NCI-H1417 (cell line): ENCODE data around the gene BCOR.

ENCODE experiments used
- DNase-seq, 3 experiments: peaks; one replicate each; lab custom pipeline; 2025; lab: John Stamatoyannopoulos, UW

BCOR gene

DNA sequence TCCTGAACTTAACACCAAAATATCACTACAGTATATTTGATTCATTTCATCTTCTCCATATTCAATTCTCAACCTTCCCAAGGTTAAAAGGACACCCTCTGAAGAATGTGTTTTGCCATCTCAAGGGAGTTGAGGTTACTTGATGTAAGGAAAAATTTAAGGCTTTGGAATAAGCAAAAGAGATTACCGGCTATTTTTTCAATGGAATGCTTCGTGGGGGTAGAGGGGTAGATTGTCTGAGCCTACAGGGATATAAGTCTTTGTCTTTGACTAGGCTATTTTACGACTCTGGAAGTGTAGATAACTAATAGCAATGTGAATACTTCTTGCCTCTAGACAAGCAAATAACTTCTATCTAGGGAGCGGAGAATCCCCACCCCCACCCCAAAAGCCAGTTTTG is 78.2 kb downstream of the BCOR start:
- DNase-seq: no peak

DNA sequence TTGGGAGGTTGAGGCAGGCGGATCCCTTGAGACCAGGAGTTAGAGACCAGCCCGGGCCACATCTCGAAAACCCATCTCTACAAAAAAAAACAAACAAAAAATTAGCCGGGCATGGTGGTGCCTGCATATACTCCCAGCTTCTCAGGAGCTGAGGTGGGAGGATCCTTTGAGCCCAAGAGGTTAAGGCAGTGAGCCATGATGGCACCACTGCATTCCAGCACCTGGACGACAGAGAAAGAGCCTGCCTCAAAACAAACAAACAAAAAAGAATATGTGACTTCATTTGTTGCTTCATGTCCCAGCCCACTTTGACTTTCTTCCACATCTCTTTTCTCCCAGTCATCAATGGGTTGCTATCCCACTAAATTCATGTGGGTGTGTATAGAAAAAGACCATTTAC is 79.7 kb downstream of the BCOR start:
- DNase-seq: no peak

DNA sequence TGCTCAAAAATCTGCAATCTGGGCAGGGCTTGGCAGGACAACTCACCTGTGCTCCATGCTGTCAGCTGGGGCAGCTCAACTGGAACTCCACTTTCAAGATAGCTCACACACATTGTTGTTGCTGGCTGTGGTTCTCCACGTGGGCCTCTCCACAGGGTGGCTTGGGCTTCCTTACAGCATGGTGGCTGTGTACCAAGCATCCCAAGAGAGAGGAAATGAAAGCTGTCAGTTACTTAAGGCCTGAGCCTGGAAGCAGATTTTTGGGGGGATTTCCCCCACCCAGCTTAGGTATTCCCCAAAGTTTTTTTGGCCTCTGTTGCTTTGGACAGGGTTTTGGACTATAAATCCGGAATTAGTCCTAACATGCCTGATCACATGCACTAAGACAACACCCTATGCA is 81.0 kb downstream of the BCOR start:
- DNase-seq: no peak

DNA sequence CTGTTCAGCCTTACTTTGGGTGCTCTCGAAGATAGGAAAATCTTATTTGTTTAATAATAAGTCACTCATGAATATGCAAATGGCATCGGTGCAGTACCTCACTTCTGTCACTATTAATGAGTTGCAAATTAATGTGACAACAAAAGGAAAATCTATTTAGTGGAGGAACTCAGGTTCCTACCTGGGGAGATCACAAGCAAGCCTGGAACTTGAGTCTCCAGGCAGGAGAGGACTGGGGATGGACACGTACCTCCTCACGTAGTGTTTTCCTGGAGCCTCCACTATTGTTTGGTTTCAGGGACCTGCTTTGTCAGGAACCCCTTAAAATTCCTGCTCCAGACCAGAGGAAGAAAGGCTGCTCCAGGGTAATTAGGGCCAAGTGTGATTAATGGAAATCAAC is 82.1 kb downstream of the BCOR start:
- DNase-seq: no peak

DNA sequence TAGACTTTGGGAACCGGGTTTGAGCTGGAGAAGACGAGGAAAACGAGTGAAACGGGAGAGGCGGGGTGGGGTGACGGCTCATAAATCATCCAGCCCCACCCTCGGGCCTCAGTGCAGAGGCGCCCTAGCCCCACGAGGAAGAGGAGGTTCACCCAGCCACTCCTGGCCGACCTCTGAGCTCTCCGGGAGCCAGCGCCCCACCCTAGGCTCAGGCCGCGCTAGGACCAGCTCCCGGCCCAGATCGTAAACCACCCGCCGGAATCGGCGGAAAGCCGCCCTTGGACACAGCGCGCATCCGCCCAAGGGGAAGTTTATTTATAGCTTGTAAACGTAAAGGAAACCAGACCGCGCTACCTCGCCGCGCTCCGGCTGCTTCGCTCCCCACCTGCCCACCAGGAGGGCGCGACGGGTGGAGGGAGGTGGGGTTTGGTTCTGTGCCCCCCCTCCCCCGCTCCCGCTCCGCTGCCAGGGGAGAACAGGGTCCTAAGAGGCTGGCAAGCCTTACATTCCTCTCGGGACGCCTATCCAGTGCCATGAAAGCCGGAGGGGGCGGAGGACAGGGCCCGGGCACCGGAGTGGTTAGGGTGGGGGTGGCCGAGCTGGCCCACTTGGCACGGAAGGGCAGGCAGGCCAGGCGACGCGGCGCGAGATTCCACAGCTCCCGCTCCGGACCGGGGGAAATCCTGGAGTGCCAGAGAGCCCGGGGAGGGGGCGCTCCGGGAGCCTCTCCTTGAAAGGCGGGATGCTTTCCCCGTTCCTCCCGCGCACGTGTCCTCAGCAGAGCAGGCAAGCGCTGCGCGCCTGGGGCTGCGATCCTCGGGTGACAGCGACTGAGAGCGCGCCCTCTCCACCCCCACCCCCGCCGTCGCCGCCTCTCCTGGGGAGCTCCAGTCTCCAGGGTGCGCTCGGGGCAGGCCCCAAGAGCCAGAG is 84.2 kb downstream of the BCOR start:
- peak; percentile 54 to 94 (median 93) for DNase-seq

DNA sequence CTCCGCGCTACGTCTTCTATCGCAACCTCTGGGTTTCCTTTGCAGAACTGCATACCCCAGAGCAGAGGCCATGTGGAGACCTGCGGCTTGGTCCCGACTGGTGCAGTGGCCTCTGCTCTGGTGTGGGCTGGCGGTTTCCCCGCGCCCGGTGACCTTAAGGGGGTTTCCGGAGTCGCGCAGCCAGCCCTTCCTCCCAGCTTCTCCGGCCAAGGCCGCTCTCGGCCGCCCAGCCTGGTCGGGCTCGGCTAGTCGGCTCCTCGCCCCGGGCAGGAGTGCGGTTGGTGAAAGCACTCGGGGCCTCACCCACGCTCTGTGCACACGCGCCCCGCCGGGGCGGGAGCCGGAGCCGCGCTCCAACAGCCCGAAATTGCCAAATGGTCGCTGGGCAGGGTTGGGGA is 84.9 kb downstream of the BCOR start:
- DNase-seq: peak in 2 of 3 experiments; percentile 88

DNA sequence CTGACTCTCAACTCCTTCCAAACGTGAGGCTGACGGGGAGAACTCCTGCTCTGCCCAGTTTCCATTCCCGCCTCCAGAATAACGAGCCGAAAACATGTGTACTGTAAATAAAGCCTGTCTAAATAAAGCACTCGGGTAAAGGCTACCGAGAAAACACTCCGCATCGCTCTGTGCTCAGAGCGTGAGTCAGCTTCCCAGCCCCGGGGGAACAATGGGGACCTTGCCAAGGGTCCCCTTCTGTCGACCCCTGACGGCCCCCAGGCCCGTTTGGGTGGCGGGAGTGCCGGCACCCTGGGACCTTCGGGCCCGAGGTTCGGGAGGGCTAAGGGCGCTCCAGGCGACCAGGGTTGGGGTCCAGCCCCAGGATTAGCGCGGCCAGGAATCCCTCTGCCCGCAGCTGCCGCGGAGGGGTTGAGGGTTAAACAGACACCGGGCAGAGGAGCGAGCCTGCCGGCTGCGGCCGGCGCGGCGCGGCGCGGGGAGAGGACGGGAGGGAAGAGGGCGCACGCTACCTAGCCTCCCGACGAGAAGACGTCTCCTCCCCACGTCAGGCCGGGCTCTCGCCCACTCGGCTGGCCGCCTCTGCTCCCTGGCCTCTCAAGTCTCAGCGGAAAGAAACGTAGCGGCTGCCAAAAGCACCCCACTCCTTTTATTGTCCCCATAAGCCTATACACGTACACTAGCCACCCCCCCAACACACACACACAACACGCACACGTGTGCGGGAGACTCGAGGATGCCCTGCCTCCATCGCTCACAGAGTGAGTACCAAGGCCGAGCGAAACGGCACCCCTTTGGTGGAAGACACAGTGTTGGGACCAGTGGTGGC is 85.5 kb downstream of the BCOR start:
- peak in 2 of 3 experiments; percentile 85 to 88 for DNase-seq

DNA sequence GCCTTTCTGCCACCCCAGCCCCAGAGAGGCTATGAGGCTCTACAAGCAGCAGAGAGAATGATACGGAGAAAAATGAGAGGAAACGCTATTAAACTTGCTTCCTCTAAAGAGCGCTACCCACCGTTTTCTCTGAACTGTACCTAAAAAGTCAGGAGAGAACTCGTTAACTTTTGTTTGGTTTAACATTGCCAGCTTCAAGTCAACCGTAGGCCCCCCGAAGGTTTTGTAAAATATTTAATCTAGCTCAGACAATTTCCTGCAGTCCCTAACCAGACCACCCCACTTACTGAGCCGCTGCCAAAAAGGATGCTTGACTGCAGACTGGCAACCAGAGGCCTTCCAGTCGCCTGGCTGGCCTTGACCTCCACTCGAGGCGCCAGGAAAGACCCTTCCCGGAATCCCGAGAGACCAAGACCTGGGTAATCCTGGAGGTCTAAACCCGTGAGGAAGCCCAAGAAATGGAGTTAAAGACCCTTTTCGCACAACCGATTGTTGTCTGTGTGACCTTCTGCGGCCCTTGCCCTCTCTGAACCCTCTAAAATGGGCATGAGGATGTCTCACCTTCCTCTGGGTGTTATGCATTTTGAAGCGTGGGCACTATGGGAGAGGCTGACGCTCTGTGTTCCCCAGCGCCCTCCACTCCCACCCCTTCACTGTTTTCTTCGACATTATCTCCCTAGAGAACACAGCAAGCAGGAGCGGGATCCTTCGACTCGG is 86.3 kb downstream of the BCOR start:
- DNase-seq: peak in 1 of 3 experiments; percentile 59

DNA sequence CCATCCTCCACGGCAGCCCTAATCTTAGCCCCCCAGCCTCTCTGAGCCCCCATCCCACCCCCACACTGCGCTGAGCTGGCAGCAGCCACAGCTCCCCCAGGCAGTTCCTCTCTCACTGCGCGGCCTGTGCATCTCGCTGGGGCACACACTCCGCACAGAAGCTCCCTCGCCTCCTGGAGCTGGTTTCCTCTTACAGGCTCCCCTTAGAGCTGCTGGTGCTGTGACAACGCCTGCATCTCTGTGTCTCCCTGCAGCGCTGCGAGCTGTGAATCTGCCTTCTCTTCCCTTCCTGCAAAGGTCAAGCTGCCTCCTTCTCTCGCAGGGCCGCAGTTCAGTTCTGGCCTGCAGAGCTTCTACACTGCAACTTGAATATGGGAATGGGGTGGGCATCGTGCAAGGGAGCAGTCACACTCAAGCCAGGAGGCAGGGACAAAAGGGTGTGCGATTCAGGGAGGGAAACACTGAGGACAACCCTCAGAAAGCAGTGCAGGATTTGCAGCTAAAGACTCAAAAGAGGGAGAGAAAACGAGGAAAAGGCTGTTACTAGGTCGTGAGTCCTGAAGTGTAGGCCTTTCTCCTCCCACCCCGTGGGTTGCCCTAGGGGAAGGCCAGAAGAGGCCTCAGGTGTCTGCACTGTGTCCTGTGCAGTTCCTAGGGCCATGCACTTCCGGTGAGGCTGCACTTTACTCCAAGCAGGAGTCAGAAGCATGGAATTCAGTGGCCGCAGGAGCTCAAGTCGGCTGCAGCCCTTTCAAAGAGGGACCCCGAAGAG is 87.0 kb downstream of the BCOR start:
- peak; percentile 6 to 67 (median 53) for DNase-seq

DNA sequence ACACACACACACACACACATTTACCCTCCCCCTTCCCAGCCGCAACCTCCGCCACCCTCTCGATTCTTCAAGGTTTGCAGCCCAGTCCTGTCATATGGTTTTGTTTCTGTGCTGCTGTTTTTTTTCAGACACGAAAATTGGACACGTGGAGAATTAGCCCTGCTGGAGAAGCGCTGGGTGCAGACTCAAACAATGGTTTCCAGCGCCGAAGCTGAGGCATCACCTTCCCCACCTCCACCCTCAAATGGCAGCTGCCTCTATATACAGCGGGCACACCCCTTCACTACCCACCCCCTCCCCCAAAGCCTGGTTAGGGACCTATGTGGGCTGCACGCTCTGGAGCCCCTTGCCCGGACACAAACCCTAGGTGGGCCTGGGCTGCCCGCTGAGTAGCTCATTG is 87.9 kb downstream of the BCOR start:
- DNase-seq: peak in 1 of 3 experiments; percentile 86

DNA sequence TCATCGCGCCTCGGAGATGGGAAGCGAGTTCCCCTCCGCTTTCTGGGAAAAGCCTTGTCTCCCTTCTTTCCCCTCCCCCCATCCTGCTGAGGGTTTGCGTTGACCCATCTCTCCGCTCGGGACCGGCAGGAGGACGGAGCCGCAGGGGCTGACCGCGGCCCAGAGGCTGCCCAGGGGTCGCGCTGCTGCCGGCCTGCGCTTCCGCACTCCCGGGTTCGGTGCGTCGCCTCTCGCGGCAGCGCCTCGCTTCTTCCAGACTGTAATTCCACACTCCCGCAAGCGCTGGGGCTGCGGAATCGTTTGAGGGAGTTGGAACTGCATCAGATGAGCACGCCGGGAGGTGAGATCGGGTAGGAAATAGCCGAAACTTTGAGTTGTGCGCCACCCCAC is 88.3 kb downstream of the BCOR start:
- peak in 2 of 3 experiments; percentile 86 to 89 for DNase-seq

DNA sequence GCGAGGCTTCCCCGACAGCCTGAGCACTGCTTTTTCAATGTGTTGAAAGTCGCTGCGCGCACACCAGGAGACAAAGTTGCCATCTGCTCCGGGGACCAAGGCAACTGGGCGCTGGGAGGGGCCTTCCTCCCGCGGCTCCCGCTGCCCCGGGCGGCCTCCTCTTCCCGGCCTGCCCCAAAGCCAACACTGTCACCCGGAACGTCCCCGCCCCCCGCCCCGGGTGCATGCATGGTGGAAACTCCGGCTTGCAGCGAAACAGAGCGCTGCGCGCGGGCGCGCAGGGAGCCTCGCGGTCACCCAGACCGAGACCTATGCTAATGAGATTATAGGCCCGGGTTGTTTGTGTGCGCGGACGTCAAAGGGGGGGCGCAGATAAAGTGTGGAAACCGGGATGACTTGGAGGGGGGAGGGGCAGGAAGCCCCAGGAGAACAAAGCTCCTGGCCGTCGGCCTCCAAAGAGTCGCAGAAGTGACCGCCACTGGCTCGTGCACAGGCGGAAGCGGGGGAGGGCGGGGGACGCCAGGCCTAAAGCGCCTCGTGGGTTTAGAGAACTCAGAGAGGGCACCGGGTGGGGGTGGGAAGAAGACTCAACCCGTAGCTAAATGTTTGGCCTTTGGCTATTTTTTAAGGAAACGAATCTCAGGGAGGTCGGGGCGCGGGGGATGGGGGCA is 88.8 kb downstream of the BCOR start:
- peak in 2 of 3 experiments; percentile 91 to 98 for DNase-seq

DNA sequence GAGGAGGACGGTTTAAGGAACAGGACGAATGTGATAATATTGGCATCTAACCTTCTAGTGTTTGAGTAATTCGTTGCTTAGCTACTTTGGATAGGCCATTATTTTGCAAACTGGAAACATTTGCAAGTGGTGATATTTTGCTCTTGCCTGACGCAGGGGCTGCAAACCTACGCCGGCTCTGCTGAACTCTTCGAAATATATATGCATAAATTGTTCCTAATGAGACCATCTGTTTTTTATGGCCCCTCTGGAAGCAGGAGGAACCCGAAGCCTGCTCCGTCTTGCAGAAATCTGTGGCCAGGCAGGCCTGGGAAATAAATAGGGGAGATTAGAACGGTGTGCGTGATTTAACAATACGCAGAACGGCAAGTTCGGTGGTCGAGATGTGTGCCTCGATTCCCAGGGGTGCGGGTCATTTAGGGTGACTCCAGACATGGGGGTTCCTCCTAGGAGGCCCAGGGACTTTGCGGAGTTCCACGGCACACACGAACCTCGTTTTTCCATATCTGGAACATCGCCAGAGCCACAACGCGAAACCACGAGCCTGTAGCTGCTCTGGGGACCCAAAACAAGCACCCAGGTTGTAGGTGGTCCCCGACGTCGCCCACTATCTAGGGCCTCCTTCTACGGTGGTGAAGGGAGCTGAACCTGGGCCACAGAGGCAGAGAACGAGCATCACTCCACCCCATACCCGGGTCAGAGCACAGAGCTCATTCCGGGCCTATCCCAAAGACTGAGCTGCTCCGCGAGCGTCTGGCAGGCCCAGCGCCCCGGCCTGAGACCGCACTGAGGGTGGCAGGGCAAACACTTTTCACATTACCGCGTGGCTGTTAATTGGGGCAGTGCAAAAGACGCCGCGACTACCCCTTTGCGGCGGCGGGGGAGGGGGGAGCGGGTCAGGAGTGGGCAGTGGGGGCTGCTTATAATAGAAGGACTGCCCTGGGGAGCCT is 89.7 kb downstream of the BCOR start:
- DNase-seq: no peak

DNA sequence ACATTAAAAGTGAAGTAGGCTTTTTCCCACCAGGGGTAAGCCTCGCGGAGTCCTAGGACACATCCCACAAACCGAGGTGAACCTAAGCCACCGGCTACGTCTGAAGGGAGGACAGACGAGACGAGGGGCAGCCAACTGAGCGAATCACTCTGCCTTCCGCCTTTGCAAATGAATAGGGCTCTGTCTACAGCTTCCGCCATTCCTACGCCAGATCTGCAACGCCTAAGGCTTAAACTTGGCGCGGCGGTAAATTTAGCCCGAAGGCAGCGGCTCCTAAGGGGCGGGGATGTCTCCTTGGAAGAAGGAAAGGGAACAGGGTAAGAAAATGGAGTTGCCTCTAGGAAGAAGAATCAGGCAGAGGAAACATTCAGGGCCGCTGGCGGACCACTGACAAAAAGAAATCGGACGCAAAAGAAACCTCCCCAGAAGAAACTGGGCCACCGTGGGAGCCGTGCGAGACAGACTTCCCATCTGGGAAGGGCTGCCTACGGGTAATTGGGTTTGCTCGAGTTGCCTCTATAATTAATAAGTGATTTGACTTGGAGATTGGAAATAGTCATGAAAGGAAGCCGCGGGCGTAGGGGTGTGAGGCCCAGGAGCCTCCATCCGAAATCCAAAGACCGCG is 90.5 kb downstream of the BCOR start:
- DNase-seq: no peak

DNA sequence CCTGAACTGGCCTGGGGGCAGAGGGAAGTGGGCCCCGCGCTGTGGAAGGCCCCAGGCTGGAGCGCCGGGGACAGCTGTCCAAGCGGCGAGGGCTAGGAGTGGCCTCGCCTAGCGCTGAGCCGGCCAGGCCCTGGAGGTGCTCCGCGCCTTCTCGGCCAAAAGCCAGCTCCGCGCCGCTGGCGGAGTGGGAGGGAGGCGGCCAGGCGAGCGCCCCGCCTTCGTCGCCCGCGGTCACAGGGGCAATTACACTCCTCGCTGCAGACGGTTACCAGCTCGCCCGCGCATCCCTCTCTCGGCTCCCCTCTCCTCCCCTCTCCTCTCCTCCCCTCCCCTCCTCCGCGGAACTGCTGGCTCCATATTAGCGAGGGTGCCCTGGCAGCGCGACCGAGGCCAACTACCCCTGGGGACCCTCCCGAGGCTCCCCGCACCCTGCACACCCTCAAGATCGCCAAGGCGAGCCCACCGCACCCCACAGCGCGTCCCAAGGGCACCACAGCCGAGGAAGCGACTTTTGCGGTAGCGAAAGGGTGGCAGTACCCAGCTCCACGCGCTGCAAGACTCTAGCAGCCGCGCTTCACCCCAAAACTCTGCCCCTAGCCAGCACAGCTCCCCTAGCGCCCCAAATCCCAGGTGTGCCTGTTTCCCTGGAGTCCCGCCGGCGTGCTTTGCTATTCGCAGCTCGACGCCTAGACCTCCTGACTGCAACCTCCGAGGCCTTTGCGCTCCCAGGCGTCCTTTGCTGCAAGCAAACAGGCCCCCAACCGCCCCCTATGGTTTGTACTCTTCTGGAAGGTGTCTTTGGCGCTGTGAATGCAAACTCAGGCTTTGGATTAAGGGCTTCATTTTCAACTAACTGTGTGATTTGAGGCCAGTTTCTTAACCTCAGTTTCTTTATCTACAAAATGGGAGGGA is 91.4 kb downstream of the BCOR start:
- DNase-seq: peak in 2 of 3 experiments; percentile 63 to 67

DNA sequence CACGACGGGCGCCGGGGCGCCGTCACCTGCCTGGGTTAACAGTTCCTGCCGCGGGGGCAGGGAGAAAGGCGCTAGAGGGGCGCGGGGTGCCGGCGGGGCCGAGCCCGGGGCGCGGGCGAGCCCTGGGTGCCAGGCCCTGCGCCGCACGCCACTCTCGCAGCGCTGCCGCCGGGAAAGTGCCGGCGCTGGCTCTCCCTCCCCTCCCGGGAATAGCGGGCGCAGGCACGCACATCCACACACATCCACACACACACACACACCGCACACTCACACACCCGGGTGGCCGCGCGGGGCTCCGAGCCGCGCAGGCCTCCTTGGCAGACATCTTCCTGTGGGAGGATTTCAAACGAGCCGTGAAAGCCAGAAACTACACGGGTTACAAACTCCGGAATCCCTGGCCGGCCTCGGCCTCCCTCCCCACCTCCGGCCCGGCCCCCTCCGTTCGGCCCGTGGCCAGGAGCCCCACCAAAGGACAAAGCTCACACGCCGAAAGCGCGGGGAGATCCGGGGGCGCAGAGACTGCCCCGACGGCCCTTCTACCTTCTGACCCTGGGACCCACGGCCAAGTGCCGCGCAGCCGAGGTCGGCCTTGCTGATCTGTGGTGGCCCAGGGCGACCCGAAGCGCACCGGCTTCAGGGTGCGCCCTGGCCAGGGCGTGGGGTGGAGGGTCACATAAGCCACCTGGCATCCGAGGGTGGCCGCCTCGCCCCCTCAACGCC is 92.3 kb downstream of the BCOR start:
- peak in 2 of 3 experiments; percentile 56 to 63 for DNase-seq

DNA sequence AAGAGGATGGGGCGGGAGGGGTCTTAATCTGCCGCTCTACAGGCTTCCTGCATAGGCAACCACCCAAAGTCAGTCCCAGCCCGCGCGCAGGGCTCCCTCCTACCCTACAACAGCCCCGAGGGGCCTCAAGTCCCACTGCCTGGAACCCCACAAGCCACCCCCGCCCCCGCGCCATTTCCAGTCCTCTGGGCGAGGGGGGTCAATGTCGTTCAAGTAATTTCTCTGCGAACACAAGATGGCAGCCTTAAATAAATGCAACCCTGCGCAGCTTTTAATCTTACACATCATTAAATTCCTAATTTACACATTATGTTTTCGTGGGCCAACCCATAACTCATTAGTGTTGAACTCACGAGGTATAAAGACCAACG is 92.9 kb downstream of the BCOR start:
- no peak for DNase-seq

DNA sequence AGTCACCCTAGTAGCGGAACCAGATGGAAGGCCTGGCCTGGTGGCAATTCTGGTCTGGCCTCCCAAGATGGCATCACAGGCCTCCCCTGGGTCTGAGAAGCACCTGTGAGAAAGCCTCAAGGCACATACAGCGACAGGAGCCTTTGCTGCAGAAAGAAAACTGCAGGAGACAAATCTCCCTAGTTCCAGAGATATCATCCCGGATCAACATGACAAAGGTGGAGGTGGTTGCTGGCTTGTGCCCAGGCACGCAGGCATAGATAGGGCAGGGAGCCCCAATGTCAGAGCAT is 93.6 kb downstream of the BCOR start:
- DNase-seq: no peak
